GM18505 (cell line): ENCODE data around the gene ALDH1B1.
"Not testable (repeated sequence)": the region's sequence is repeated elsewhere in the genome, so short reads cannot be mapped to it uniquely, and the experiment has no call there.

Experiments
- ATAC-seq: cut with Tn5 transposase; IDR thresholded peaks from one replicate; pipeline ENCODE4 v1.9.1; 2021; ENCODE audit not compliant: unreplicated experiment
- POLR2A ChIP-seq: IDR thresholded peaks from 4 replicates; pipeline ENCODE4 v1.6.1; 2011; ENCODE audit warnings: borderline replicate concordance; ENCODE audit not compliant: insufficient read depth, insufficient read length; ENCODE audit errors: extremely low read depth

Gene ALDH1B1

DNA sequence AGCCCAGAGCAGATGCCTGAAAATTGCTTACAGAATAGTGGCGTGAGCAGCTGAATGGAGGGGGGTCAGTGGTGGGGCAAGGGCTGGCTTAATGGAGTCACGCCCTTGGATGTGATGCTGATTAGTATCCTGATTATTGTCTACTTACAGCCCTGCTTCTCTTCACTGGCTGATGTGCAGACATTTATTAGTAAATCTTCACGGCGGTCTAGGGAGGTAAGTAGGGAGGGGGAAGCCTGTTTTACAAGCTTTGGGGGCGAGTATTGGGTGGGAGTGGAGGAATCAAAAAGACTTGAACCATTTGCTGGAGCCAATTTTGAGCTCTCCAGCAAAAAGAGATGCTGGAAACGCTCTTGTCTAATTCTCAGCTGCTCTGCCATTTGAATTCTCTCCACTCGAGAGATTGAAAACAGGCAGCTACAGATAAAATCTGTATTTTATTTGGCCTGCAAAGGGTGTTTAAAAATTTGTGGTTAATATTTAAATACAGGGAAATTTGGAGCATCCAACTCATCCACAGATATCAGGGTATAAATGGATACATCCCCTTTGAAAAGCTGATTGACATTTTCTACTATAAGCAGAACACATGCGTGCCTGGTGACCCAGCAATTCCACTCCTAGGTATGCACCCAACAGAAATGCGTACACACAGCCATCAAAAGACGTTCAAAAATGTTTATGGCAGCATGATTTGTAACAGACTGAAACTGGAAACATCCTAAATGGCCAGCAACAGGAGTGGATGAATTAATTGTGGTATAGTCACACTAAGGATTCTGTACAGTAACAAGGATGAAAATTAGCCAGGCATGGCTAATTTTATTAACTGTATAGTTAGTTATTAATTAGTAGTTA is 19.5 kb upstream of the ALDH1B1 start:
- no peak for TF ChIP-seq POLR2A
- no peak for ATAC-seq

DNA sequence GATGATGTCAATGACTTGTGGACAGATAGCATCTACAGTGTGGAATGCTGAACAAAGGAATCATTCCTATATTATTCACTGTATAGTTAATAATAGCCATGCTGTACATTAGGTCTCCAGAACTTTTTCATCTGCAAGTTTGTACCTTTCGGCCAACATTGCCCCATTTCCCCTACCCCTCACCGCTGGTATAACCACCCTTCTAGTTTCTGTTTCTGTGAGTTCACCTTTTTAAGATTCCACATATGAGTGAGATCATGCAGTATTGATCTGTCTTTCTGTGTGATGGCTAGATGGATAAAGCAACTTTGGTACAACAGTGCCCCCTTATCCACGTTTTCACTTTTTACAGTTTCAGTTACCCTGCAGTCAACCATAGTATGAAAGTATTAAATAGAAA is 18.8 kb upstream of the ALDH1B1 start:
- TF ChIP-seq POLR2A, result no peak
- no peak for ATAC-seq

DNA sequence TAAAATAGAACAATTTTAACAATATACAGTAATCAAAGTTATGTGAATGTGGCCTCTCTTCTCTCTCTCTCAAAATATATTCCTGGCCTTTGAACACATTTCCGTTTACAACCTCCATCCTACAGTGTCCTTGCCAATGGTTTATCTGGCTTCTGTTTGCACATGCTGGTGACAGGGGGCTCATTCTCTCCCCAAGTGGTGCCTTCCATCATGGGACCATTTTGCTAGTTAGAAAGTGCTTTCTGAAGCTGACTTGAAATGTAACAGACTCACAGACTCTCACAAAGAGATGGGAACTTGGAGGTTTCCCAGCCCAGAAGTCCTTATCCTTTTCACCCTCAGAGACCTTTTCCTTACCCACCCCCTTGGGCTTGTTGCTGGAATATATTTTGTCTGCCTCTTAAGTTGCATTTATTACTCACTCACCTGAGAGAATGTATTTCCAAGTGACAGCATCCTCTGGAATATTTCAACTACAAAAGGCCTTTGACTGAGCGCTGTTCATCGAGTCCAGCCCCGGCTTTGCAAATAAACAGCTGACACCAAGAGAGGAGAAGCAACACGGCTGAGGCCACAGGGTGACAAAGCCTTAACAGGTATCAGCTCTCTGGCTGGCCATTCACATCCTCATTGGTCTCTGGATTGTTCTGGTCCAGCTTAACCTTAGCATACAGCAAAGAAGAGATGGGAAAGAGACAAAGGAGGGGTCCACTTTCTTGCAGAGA is 17.5 kb upstream of the ALDH1B1 start:
- ATAC-seq, result no peak

DNA sequence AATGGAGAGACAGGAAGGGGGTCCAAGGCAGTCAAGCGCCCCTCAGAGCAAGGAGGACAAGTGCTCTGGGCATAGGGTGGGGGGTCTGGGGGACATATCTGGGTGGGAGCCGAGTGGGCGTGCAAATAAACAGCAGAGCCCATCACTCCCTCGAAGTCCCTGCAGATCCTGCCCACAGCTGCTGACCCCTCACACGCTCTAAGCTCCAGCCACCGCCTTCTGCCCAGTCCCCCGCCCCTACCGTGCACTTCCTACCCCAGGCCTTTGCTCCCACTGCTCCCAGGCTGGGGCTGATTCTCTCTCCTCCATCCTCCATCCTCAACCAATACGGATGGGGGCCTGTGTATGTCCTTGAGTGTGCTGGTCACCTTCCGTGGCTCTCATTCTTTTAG is 16.9 kb upstream of the ALDH1B1 start:
- ATAC-seq, result no peak

More for the DNA sequence above, 17.5 kb upstream of the ALDH1B1 start:
- TF ChIP-seq POLR2A, result no peak

DNA sequence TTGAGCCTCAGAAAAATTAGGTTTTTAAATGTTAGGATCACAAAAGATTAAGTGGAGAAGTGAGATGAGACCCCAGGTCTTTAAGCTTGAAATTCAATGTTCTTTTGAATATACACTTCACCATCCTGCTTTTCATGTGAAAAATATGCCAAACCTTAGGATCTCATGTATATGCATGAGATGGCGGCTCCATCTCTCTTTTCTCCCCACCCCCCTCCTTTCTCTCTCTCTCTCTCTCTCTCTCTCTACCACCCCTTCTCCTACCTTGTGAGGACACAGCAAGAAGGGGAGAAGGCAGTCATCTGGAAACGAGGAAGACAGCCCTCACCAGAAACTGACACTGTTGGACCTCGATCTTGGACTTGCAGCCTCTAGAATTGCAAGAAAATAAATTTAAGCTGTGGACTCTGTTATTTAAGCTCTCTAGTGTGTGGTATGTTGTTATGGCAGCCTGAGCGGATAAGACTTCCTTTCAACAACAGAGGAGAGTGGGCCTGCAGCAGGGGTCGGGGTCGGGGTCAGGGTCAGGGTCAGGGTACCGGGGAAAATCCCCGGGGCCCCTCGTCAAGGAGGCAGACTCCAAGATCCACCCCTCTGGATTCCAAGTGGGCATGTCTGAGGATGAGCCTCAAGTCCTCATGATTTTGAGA is 16.4 kb upstream of the ALDH1B1 start:
- no peak for ATAC-seq
- no peak for TF ChIP-seq POLR2A

More for the DNA sequence above, 16.9 kb upstream of the ALDH1B1 start:
- no peak for TF ChIP-seq POLR2A

DNA sequence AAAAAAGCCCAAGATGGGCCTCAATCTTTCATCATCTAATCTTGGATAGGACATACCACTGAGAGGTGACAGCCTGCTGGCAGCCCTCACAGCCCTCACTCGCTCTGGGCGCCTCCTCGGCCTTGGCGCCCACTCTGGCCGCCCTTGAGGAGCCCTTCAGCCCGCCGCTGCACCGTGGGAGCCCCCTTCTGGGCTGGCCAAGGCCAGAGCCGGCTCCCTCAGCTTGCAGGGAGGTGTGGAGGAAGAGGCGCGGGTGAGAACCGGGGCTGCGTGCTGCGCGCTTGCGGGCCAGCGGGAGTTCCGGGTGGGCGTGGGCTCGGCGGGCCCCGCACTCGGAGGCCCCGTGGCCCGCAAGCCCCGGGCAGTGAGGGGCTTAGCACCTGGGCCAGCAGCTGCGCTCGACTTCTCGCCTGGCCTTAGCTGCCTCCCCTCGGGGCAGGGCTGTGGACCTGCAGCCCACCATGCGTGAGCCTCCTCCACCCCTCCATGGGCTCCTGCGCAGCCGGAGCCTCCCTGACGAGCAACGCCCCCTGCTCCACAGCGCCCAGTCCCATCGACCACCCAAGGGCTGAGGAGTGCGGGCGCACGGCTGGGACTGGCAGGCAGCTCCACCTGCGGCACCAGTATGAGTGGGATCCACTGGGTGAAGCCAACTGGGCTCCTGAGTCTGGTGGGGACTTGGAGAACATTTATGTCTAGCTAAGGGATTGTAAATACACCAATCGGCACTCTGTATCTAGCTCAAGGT is 15.0 kb upstream of the ALDH1B1 start:
- not testable (repeated sequence) for ATAC-seq

DNA sequence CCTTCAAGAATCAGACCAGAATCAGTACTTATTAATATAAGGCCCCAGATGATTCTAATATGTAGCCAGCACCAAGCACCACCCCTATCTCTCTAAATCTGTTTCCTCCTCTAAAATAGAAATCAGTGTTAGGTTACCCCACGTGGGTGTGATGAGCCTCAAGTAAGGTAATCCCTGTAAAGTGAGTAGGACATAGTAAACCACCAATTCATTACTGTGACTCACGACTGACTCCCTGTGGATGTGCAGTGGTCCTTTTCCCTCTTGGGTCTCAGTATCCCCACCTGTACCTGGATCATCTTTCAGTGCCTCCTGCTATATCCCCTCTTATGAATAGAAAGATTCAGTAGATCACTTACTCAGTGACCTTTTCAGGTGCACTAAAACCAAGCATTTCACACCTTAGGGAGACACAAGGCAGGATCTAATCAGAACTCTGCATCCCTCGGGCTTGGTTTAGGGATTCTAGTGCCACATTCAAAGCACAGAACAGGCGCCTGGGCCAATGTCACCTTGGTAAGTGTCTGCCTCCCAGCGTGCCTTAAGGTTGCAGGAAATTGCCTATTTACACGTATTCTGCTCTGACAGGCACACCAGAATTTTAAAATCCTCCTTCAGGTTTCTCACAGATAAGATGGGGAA is 12.2 kb upstream of the ALDH1B1 start:
- no peak for ATAC-seq
- TF ChIP-seq POLR2A, result no peak

DNA sequence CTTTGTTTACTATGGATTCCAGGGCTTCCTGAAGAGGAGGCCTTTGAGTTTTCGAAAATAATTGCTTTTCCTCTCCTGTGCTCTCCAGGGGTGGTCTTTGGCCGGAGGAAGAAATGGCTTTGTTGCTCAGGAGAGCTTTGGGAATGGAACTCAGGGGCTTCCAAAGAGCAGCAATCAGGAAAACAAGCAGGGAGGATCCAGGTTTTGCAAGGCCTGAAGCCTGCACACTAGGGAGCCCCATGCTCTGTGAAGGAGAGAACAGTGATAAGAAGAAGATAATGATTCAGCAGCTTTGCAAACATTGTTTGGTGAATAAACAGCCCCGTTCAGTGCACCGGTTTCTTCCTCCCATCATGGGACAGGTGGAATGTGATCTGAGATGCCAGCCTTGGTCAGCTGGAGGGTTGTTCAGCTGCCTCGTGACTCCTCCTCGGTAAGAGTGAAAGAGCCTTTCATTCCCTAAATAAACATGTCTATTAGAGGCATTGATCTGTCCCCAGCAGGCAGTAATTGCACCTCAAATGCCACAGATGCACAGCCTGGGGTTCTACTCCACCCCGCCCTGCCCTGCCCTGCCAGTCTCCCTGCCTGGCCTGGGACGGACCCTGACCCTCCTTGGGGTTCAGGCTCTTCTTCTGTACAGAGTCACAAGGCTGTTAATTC is 11.5 kb upstream of the ALDH1B1 start:
- no peak for TF ChIP-seq POLR2A
- ATAC-seq, result no peak

DNA sequence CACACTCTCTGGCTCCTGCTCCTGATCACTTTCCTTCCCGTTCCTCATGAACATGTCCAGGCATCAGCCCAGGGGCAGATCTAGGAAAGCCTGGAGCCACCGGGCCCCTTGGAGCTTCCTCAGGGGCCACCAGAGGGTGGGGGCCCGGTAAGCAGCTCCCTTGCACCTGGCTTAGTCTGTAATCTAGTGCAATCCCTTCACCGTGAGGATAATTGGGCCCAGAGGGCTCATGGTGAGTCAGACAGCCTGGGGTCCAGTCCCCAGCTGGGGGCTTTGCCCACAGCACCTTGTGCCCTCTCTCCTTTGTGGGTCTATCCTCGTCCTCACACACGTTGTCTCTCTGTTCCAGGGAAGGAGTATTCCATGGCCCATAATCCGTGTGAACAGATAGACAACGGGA is 10.4 kb upstream of the ALDH1B1 start:
- no peak for ATAC-seq
- no peak for TF ChIP-seq POLR2A

DNA sequence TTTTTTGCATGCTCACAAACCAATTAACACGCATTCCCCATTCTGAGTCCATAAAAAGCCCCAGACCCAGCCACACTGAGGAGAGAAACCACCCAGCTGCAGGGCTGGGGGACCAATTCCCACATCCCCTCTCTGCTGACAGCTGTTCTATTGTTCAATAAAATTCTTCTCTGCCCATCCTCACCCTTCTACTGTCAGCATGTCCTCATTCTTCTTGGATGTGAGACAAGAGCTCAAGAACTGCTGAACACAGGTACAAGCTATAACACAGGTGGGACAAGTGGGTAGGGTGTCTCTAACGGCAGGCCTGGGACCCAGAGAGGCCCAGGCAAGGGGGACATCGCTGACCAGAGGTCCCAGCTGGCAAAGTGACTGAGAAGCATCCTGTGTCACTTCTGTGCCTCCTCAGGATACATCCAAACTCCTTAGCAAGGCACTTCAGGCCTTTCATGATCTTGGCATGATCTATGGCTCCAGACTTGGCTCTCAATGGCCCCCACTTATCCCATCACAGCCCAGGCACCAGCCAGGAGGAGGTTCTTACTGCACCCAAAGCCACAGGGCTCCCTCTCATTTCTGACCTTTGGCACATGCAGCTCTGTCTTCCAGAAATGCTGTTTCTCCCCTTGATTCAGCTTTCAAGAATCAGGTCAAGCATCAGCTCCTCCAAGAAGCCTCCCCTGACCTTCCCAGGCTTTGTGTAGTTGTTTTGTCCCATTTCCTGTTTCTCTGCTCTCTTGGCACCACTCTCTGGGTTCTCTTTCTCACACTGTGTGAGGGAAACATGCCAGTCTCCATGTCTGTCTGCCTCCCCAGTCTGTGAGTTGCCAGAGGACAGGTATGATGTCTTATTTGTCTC is 7.3 kb upstream of the ALDH1B1 start:
- no peak for TF ChIP-seq POLR2A
- no peak for ATAC-seq

DNA sequence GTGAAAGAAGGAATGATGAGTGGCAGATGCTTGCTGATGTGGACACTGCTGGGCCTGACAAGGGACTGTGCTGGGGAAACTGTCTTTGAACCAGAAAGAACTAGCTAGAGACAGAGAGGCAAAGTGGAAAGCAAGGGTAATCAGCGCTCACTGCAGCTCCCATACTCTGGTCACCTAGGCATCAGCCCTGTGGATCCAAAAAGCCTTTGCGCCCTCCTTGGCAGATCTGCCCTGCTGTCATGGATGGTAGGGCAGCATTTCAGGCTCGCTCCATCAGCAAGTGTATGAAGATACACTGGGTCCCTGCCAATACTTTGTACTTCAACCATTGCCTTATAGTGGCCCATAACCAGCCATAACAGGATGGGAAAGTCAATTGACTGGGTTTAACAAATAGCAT is 6.6 kb upstream of the ALDH1B1 start:
- no peak for ATAC-seq
- TF ChIP-seq POLR2A, result no peak
